Liver (tissue), 9 donors: ENCODE data around the gene TBX19. TPM values are rescaled to one million over a fixed set of nuclear protein-coding genes. Genes with fewer than 3 reads are reported as not detected.

Experiments
- DNase-seq: peaks from one replicate; pipeline ENCODE4 v3.0.0-alpha.2; 2017; ENCODE audit warnings: low spot score
- H3K27ac ChIP-seq, 2 donors: one replicate each; pipeline ENCODE4 v1.7.0; 2013; ENCODE audit warnings: inconsistent platforms in 2 of 2, low read length in 2 of 2, control low read depth in 1 of 2, low read depth in 1 of 2, mild to moderate bottlenecking in 1 of 2
- H3K27me3 ChIP-seq, 4 donors: one replicate each; pipeline versions ENCODE4 v1.6.1 to v1.7.0; 2013; ENCODE audit warnings: low read length in 3 of 4, inconsistent platforms in 1 of 4, mild to moderate bottlenecking in 1 of 4, moderate library complexity in 1 of 4; ENCODE audit not compliant: control insufficient read depth in 4 of 4, insufficient read depth in 4 of 4
- H3K36me3 ChIP-seq, 4 donors: one replicate each; pipeline versions ENCODE4 v1.6.1 to v1.7.0; 2013; ENCODE audit warnings: low read length in 3 of 4, mild to moderate bottlenecking in 3 of 4, low read depth in 1 of 4, moderate library complexity in 1 of 4; ENCODE audit not compliant: control insufficient read depth in 4 of 4, insufficient read depth in 3 of 4
- H3K4me1 ChIP-seq, 4 donors: one replicate each; pipeline versions ENCODE4 v1.6.1 to v1.7.0; 2013; ENCODE audit warnings: low read length in 3 of 4, mild to moderate bottlenecking in 3 of 4, moderate library complexity in 1 of 4; ENCODE audit not compliant: control insufficient read depth in 4 of 4, insufficient read depth in 4 of 4
- H3K4me3 ChIP-seq, 3 donors: one replicate each; pipeline versions ENCODE4 v1.6.1 to v1.7.0; 2013; ENCODE audit warnings: low read length in 3 of 3, control low read depth in 1 of 3, low read depth in 1 of 3, mild to moderate bottlenecking in 1 of 3
- H3K9ac ChIP-seq, 2 donors: one replicate each; pipeline ENCODE4 v1.7.0; 2013; ENCODE audit warnings: low read length in 2 of 2, mild to moderate bottlenecking in 2 of 2, moderate library complexity in 2 of 2, control low read depth in 1 of 2, low read depth in 1 of 2
- H3K9me3 ChIP-seq, 4 donors: one replicate each; pipeline versions ENCODE4 v1.6.1 to v1.7.0; 2013; ENCODE audit warnings: low read length in 3 of 4; ENCODE audit not compliant: control insufficient read depth in 4 of 4
- ATF3 ChIP-seq: IDR thresholded peaks from 2 replicates; pipeline ENCODE4 v1.6.1; 2016; ENCODE audit warnings: antibody characterized with exemption
- EGR1 ChIP-seq, 2 donors: IDR thresholded peaks; 2 replicates each; pipeline ENCODE4 v1.6.1; 2016 to 2018; ENCODE audit warnings: antibody characterized with exemption in 2 of 2, low read depth in 2 of 2
- FOXA1 ChIP-seq: IDR thresholded peaks from 2 replicates; pipeline ENCODE4 v1.6.1; 2016; ENCODE audit warnings: antibody characterized with exemption
- FOXA2 ChIP-seq: IDR thresholded peaks from 2 replicates; pipeline ENCODE4 v1.6.1; 2016; ENCODE audit warnings: antibody characterized with exemption
- GABPA ChIP-seq, 2 donors: IDR thresholded peaks in 1 of 2; conservative IDR thresholded peaks in 1 of 2; 2 replicates each; pipeline ENCODE4 v1.6.1; 2016; ENCODE audit warnings: antibody characterized with exemption in 2 of 2, mild to moderate bottlenecking in 1 of 2, moderate library complexity in 1 of 2
- HNF4A ChIP-seq, 2 donors: conservative IDR thresholded peaks; 2 replicates each; pipeline ENCODE4 v1.6.1; 2016; ENCODE audit warnings: antibody characterized with exemption in 2 of 2, mild to moderate bottlenecking in 2 of 2
- MAX ChIP-seq: IDR thresholded peaks from 2 replicates; pipeline ENCODE4 v1.6.1; 2016; ENCODE audit warnings: antibody characterized with exemption
- NR2F2 ChIP-seq: IDR thresholded peaks from 2 replicates; pipeline ENCODE4 v1.6.1; 2016; ENCODE audit warnings: antibody characterized with exemption
- RAD21 ChIP-seq, 2 donors: IDR thresholded peaks; 2 replicates each; pipeline ENCODE4 v1.6.1; 2016; ENCODE audit warnings: antibody characterized with exemption in 2 of 2, mild to moderate bottlenecking in 2 of 2
- RXRA ChIP-seq, 2 donors: IDR thresholded peaks; 2 replicates each; pipeline ENCODE4 v1.6.1; 2017 to 2018; ENCODE audit warnings: antibody characterized with exemption in 2 of 2, mild to moderate bottlenecking in 1 of 2
- TAF1 ChIP-seq: conservative IDR thresholded peaks from 2 replicates; pipeline ENCODE4 v1.6.1; 2016; ENCODE audit warnings: antibody characterized with exemption, mild to moderate bottlenecking
- YY1 ChIP-seq: IDR thresholded peaks from 2 replicates; pipeline ENCODE4 v1.6.1; 2016; ENCODE audit warnings: antibody characterized with exemption, mild to moderate bottlenecking
- ZBTB33 ChIP-seq: IDR thresholded peaks from 2 replicates; pipeline ENCODE4 v1.6.1; 2016; ENCODE audit warnings: antibody characterized with exemption
- WGBS: extraction: QIAGEN DNeasy Blood & Tissue Kit; methylation state at CpG from one replicate; pipeline ENCODE4 v1.1.7; 2013; 5-methylcytosine and 5-hydroxymethylcytosine counted together
- polyA plus RNA-seq, 2 donors: library from polyadenylated mRNA; stranded (reverse) in 1 of 2; unstranded in 1 of 2; fragments of 200-250 nt in 1 of 2; fragments of >200 nt in 1 of 2; fragmentation: Nextera tagmentation in 1 of 2; extraction: Ambion mirVana in 1 of 2; gene quantifications; one replicate each; pipeline versions ENCODE4 v1.2.1 to v1.2.3, GENCODE V29; 2013 to 2015
- total RNA-seq, 2 donors: library from RNA; depleted of rRNA; stranded (reverse); fragments of >200 nt; gene quantifications; one replicate each; pipeline ENCODE4 v1.2.3, GENCODE V29; 2014
- TF ChIP-seq, protein P1 (sequence below): fragments of 150-350 bp; IDR thresholded peaks from 2 replicates; pipeline ENCODE4 v1.5.1; 2017; ENCODE audit warnings: improper control_type of control experiment, low read depth, low read length; ENCODE audit not compliant: missing input control
- donor health status: healthy.
- donor health status: healthy.
- donor health status: healthy.
- donor health status: healthy.
- donor health status: healthy.

TBX19 gene
- total and polyA plus RNA-seq, 4 donors = 0.20 to 0.92 (median 0.37) TPM

DNA sequence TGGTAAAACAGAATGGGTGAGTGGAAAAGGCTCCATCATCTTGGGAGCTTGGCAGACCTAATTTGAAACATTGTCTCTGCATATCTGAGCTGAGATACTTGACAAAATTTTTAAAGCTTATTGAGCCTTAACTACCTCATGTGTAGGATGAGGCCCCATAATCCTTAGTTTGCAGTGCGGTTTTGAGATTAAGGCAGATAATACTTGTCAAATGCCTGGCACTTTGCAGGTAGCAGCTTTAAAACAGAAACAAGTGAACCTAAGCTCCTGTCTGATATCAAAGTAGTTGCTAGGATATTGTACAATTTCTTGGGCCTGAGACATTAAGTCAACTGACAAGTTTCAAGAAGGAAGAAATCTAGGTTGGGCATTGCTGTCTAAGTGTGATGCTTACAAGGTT is 65.3 kb downstream of the TBX19 start (continued):
- no peak for TF ChIP-seq ZBTB33
- no peak for TF ChIP-seq NR2F2
- TF ChIP-seq GABPA (IDR thresholded peaks at IDR 0.05 in 1 of 2, conservative IDR thresholded peaks at IDR 0.05 in 1 of 2) = no peak
- TF ChIP-seq EGR1 (IDR thresholded peaks at IDR 0.05; ENCODE audit: low read depth in 2 of 2) = no peak
- no peak for TF ChIP-seq MAX
- no peak for TF ChIP-seq YY1
- TF ChIP-seq, protein P1, sequence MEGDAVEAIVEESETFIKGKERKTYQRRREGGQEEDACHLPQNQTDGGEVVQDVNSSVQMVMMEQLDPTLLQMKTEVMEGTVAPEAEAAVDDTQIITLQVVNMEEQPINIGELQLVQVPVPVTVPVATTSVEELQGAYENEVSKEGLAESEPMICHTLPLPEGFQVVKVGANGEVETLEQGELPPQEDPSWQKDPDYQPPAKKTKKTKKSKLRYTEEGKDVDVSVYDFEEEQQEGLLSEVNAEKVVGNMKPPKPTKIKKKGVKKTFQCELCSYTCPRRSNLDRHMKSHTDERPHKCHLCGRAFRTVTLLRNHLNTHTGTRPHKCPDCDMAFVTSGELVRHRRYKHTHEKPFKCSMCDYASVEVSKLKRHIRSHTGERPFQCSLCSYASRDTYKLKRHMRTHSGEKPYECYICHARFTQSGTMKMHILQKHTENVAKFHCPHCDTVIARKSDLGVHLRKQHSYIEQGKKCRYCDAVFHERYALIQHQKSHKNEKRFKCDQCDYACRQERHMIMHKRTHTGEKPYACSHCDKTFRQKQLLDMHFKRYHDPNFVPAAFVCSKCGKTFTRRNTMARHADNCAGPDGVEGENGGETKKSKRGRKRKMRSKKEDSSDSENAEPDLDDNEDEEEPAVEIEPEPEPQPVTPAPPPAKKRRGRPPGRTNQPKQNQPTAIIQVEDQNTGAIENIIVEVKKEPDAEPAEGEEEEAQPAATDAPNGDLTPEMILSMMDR = no peak
- no peak for TF ChIP-seq HNF4A (conservative IDR thresholded peaks at IDR 0.05)
- TF ChIP-seq FOXA1 = no peak
- no peak for TF ChIP-seq FOXA2

- Histone ChIP-seq H3K27ac (no peak overlapping the region), H3K36me3 (no peaks in the 10 kb centered on the region), H3K27me3 (no peaks in the 10 kb centered on the region), H3K4me1 (peaks cover 0 to 15% (median 11%) of the 10 kb centered on the region in 4 donors), H3K9ac (peak overlapping the region in 1 of 2 donors; percentile 93), H3K9me3 (no peaks in the 10 kb centered on the region), H3K4me3 (no peak overlapping the region)
- no peak for TF ChIP-seq FOXA2
- no peak for TF ChIP-seq TAF1
- TF ChIP-seq RAD21 (IDR thresholded peaks at IDR 0.05) = no peak
- no peak for TF ChIP-seq EGR1 (IDR thresholded peaks at IDR 0.05; ENCODE audit: low read depth in 2 of 2)
- no peak for TF ChIP-seq FOXA1
- no peak for TF ChIP-seq RXRA (IDR thresholded peaks at IDR 0.05)
- TF ChIP-seq MAX = no peak
- TF ChIP-seq ZBTB33 = no peak
- TF ChIP-seq, protein P1 = no peak
- no peak for TF ChIP-seq ATF3
- WGBS = 97% methylated on average over 1 of the region's 1 CpG
- no peak for DNase-seq
Measured at GRCh38 chr1:168347630-168348029, 67.0 kb downstream of the TBX19 start.
